GM12873 (cell line): ENCODE measurements around the gene LAMC1.

Experiments
- CTCF ChIP-seq: IDR thresholded peaks from 2 replicates; pipeline ENCODE4 v1.5.1; 2012; ENCODE audit warnings: low read depth, mild to moderate bottlenecking, moderate library complexity, low read length, control low read depth; ENCODE audit not compliant: insufficient read depth; ENCODE audit errors: missing control alignments

LAMC1 gene

GRCh38 chr1:183144752-183145151 lies 121.5 kb downstream of the LAMC1 start:
- TF ChIP-seq CTCF, result no peak

- no peak for TF ChIP-seq CTCF
Measured at GRCh38 chr1:183147735-183148134, 124.5 kb downstream of the LAMC1 start.

- no peak for TF ChIP-seq CTCF
Measured at GRCh38 chr1:183148599-183148998, 125.4 kb downstream of the LAMC1 start.

- no peak for TF ChIP-seq CTCF
Measured at GRCh38 chr1:183149273-183149672, 126.1 kb downstream of the LAMC1 start.

DNA sequence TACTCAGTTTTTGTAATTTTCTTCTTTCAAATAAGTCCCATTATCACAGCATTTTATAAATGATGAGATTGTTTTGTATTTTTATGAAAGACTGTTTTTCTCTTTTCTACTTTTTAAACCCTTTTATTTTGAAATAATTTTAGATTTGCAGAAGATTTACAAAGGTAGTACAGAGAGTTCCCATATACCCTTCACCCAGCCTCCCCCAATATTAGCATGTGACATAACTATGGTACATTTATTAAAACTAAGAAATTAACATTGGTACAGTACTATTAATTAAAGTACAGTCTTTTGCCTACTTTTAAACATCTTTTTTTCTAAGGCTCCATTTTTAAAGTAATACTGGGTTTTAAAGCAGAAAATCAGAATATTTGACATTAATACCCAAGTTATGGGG lies 127.2 kb downstream of the LAMC1 start:
- no peak for TF ChIP-seq CTCF

DNA sequence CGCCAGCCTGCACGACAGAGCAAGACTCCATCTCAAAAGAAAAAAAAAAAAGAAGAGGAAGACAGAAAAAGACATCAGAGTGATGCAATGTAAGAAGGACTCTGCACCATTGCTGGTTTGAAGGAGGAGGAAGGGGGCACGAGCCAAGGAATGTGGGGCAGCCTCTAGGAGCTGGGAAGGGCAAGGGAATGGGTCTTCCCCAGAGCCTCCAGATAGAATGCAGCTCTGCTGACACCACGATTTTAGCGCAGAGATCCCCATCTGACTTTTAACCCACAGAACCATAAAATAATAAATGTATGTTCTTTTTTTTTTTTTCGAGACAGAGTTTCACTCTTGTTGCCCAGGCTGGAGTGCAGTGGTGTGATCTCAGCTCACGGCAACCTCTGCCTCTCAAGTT lies 129.0 kb downstream of the LAMC1 start:
- TF ChIP-seq CTCF, result no peak

DNA sequence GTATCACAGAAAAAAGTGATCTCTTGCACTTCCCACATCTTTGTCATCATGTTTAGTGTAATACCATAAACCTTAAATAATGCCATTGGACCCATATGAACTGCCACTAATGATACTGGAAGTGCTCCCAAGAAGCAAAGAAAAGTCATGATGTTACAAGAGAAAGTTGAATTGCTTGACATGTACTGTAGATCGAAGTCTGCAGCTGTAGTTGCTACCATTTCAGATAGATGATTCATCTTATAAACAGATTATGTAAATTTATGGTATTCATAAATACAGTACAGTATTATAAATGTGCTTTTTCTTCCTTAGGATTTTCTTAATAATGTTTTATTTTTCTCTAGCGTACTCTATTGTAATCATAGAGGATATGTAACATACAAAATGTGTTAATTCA lies 132.7 kb downstream of the LAMC1 start:
- no peak for TF ChIP-seq CTCF
